ENCODE measurements around the gene TBC1D2B.

- no peak for TF ChIP-seq POLR2A (IDR thresholded peaks at IDR 0.05)
- TF ChIP-seq, protein P1, sequence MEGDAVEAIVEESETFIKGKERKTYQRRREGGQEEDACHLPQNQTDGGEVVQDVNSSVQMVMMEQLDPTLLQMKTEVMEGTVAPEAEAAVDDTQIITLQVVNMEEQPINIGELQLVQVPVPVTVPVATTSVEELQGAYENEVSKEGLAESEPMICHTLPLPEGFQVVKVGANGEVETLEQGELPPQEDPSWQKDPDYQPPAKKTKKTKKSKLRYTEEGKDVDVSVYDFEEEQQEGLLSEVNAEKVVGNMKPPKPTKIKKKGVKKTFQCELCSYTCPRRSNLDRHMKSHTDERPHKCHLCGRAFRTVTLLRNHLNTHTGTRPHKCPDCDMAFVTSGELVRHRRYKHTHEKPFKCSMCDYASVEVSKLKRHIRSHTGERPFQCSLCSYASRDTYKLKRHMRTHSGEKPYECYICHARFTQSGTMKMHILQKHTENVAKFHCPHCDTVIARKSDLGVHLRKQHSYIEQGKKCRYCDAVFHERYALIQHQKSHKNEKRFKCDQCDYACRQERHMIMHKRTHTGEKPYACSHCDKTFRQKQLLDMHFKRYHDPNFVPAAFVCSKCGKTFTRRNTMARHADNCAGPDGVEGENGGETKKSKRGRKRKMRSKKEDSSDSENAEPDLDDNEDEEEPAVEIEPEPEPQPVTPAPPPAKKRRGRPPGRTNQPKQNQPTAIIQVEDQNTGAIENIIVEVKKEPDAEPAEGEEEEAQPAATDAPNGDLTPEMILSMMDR (IDR thresholded peaks at IDR 0.05): no peak
Observed at GRCh38 chr15:78101423-78102105, 24.1 kb upstream of the TBC1D2B start.

All from stomach (tissue), 4 donors.